ENCODE results near the gene MS4A4A.

MS4A4A gene

GRCh38 chr11:60280412-60280811 is at the start of gene MS4A4A:
MS4A4A (plus strand) TSS chr11:60280666; CDS start chr11:60280676, 10 bp downstream.
- no peak within 1 kb of the TSS for H3K9ac ChIP-seq (ENCODE audit: low read length in 2 of 2)
- no peak within 1 kb of the TSS for H3K4me3 ChIP-seq (ENCODE audit: low read length in 2 of 2)
- no peaks in the 10 kb centered on the region for H3K27me3 ChIP-seq (ENCODE audit: control insufficient read depth in 1 of 2, insufficient read depth in 2 of 2, low read length in 2 of 2)
- no peaks in the 10 kb centered on the region for H3K4me1 ChIP-seq (ENCODE audit: control insufficient read depth, insufficient read depth, low read length)
- no peaks in the 10 kb centered on the region for H3K36me3 ChIP-seq (ENCODE audit: control insufficient read depth in 2 of 2, insufficient read depth in 2 of 2, low read length in 2 of 2)
- no peak within 1 kb of the TSS for H3K27ac ChIP-seq (ENCODE audit: low read length)
- no peaks in the 10 kb centered on the region for H3K9me3 ChIP-seq (ENCODE audit: control insufficient read depth in 2 of 2, low read length in 2 of 2)

DNA sequence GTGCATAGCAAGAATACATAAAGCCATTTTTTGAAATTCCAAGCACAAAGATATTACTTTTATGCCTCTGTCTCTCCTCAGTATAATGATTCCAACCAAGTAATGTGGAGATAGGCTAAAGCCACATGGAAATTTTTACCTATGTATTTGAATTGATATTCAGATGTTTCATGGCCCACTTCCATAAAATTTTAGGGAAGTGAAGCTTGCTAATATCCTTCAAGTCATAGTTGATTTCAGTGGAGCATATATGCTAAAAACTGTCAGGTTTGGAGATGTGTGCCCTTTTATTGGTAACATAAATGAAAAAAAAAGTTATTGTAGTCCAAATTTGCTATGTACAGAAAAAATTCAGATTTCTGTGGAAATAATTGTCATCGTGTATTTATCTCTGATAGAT is 49.8 kb upstream of the MS4A4A start:
- H3K9ac ChIP-seq (ENCODE audit: low read length in 2 of 2): no peak overlapping the region
- no peaks in the 10 kb centered on the region for H3K36me3 ChIP-seq (ENCODE audit: control insufficient read depth in 2 of 2, insufficient read depth in 2 of 2, low read length in 2 of 2)
- no peaks in the 10 kb centered on the region for H3K9me3 ChIP-seq (ENCODE audit: control insufficient read depth in 2 of 2, low read length in 2 of 2)
- no peaks in the 10 kb centered on the region for H3K4me1 ChIP-seq (ENCODE audit: control insufficient read depth, insufficient read depth, low read length)
- H3K27ac ChIP-seq (ENCODE audit: low read length): no peak overlapping the region
- H3K27me3 ChIP-seq (ENCODE audit: control insufficient read depth in 1 of 2, insufficient read depth in 2 of 2, low read length in 2 of 2): no peaks in the 10 kb centered on the region
- H3K4me3 ChIP-seq (ENCODE audit: low read length in 2 of 2): no peak overlapping the region

DNA sequence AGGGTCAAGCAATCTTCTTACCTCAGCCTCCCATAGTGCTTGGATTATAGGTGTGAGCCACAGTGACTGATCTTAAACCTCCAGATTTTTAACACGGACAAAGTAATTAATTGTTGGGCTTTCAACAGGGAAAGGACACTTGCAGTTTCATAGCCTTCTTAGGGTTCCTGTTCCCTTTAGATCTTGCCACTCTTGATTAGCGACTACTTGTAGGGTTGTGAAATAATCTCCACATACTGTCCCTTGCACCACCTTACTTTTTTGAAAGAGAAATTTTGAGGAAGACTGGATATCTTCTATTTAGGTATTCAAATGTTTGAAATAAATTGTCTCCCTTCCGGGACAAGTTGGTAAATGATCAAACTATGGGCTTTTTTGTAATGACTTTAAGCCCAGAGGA is 45.1 kb upstream of the MS4A4A start:
- no peak overlapping the region for H3K4me3 ChIP-seq (ENCODE audit: low read length in 2 of 2)
- H3K4me1 ChIP-seq (ENCODE audit: control insufficient read depth, insufficient read depth, low read length): no peaks in the 10 kb centered on the region
- H3K27me3 ChIP-seq (ENCODE audit: control insufficient read depth in 1 of 2, insufficient read depth in 2 of 2, low read length in 2 of 2): no peaks in the 10 kb centered on the region
- no peak overlapping the region for H3K9ac ChIP-seq (ENCODE audit: low read length in 2 of 2)
- H3K27ac ChIP-seq (ENCODE audit: low read length): no peak overlapping the region
- no peaks in the 10 kb centered on the region for H3K36me3 ChIP-seq (ENCODE audit: control insufficient read depth in 2 of 2, insufficient read depth in 2 of 2, low read length in 2 of 2)
- no peaks in the 10 kb centered on the region for H3K9me3 ChIP-seq (ENCODE audit: control insufficient read depth in 2 of 2, low read length in 2 of 2)

- Histone ChIP-seq H3K4me3 (ENCODE audit: low read length in 2 of 2) (no peak overlapping the region), H3K36me3 (ENCODE audit: control insufficient read depth in 2 of 2, insufficient read depth in 2 of 2, low read length in 2 of 2) (no peaks in the 10 kb centered on the region), H3K27ac (ENCODE audit: low read length) (no peak overlapping the region), H3K4me1 (ENCODE audit: control insufficient read depth, insufficient read depth, low read length) (no peaks in the 10 kb centered on the region), H3K9me3 (ENCODE audit: control insufficient read depth in 2 of 2, low read length in 2 of 2) (no peaks in the 10 kb centered on the region), H3K27me3 (ENCODE audit: control insufficient read depth in 1 of 2, insufficient read depth in 2 of 2, low read length in 2 of 2) (no peaks in the 10 kb centered on the region), H3K9ac (ENCODE audit: low read length in 2 of 2) (no peak overlapping the region)
Observed at GRCh38 chr11:60240662-60241061, 39.8 kb upstream of the MS4A4A start.

- Histone ChIP-seq H3K4me1 (ENCODE audit: control insufficient read depth, insufficient read depth, low read length) (no peaks in the 10 kb centered on the region), H3K9me3 (ENCODE audit: control insufficient read depth in 2 of 2, low read length in 2 of 2) (no peaks in the 10 kb centered on the region), H3K4me3 (ENCODE audit: low read length in 2 of 2) (no peak overlapping the region), H3K27me3 (ENCODE audit: control insufficient read depth in 1 of 2, insufficient read depth in 2 of 2, low read length in 2 of 2) (no peaks in the 10 kb centered on the region), H3K36me3 (ENCODE audit: control insufficient read depth in 2 of 2, insufficient read depth in 2 of 2, low read length in 2 of 2) (no peaks in the 10 kb centered on the region), H3K9ac (ENCODE audit: low read length in 2 of 2) (no peak overlapping the region), H3K27ac (ENCODE audit: low read length) (no peak overlapping the region)
Observed at GRCh38 chr11:60241786-60242185, 38.7 kb upstream of the MS4A4A start.

DNA sequence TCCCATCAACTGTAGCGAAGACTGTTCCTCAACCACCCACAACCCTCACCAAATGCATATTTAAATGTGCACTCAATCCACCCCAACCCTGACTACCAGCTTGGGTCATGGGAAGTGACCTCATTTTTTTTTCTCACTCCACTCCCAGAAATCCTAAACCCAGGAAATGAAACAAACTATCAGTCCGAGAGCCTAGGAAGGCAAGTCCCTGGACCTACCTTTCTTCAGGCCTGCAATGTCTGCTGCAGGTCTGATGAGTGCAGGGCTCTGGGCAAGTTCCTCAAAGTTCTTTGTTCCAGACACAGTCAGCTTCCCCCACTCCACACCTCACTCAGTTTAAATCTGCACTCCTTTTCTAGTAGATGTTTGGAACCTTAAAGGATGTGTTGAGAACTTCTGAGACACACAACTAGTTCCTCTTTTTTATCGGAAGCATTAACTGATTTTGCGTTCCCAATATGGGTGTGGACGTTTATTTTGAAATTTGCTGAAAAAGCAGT is 37.7 kb upstream of the MS4A4A start, which contains the start of gene MS4A4E:
TSS of gene MS4A4E (minus strand) at position 398 of the 500 bp plus-strand sequence. CDS start 13,082 bp downstream, outside the sequence.
- Histone ChIP-seq H3K4me3 (ENCODE audit: low read length in 2 of 2) (no peak within 1 kb of the TSS), H3K27ac (ENCODE audit: low read length) (no peak within 1 kb of the TSS), H3K4me1 (ENCODE audit: control insufficient read depth, insufficient read depth, low read length) (no peaks in the 10 kb centered on the region), H3K9me3 (ENCODE audit: control insufficient read depth in 2 of 2, low read length in 2 of 2) (no peaks in the 10 kb centered on the region), H3K36me3 (ENCODE audit: control insufficient read depth in 2 of 2, insufficient read depth in 2 of 2, low read length in 2 of 2) (no peaks in the 10 kb centered on the region), H3K9ac (ENCODE audit: low read length in 2 of 2) (no peak within 1 kb of the TSS), H3K27me3 (ENCODE audit: control insufficient read depth in 1 of 2, insufficient read depth in 2 of 2, low read length in 2 of 2) (no peaks in the 10 kb centered on the region)

- Histone ChIP-seq H3K4me1 (ENCODE audit: control insufficient read depth, insufficient read depth, low read length) (no peaks in the 10 kb centered on the region), H3K4me3 (ENCODE audit: low read length in 2 of 2) (no peak overlapping the region), H3K27ac (ENCODE audit: low read length) (no peak overlapping the region), H3K9ac (ENCODE audit: low read length in 2 of 2) (no peak overlapping the region), H3K36me3 (ENCODE audit: control insufficient read depth in 2 of 2, insufficient read depth in 2 of 2, low read length in 2 of 2) (peaks cover 0 to 2% of the 10 kb centered on the region in 2 donors), H3K9me3 (ENCODE audit: control insufficient read depth in 2 of 2, low read length in 2 of 2) (no peaks in the 10 kb centered on the region), H3K27me3 (ENCODE audit: control insufficient read depth in 1 of 2, insufficient read depth in 2 of 2, low read length in 2 of 2) (no peaks in the 10 kb centered on the region)
Observed at GRCh38 chr11:60251485-60252212, 28.8 kb upstream of the MS4A4A start.

DNA sequence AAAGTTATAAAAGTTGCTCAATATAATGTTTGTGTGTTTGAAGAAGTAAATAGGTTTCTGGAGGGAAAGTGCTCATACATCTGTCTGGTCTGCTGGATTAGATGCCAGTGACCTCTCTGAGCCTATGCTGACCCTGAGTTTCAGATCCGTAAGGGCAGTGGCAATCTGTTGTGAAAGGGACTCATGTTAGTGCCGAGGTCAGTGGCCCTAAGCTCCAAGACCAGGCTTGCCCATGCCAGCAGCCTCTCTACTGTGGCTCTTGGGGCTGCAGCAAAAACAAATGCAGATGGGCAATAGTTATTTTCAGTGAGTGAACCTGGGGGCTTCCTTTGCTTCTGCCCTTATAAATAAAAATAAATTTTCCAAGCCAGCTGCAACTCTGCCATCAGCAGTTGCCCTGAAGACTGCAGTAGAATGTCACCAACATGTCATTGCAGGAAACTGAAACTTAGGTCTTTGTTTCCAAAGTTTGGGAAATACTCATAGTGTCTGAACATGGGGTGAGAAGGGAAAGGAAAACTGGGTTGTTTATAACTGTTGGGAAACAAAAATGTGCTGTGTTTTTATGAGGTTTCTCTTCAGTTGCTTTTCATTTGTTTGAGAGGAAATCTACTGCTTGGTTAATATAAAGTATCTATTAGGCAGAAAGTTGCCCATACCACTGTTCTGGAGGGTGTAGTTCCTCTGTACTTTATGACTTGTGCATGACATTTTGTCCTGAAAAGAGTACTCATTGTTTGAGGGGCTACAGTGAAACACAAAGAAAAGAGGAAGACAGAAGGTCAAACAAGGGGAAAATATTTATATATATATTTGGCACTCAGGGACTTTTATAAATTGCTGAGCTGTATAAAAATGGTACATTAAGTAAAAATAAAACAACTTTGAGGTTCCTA is 28.0 kb upstream of the MS4A4A start:
- Histone ChIP-seq H3K4me3 (ENCODE audit: low read length in 2 of 2) (no peak overlapping the region), H3K9ac (ENCODE audit: low read length in 2 of 2) (no peak overlapping the region), H3K36me3 (ENCODE audit: control insufficient read depth in 2 of 2, insufficient read depth in 2 of 2, low read length in 2 of 2) (peaks cover 0 to 2% of the 10 kb centered on the region in 2 donors), H3K9me3 (ENCODE audit: control insufficient read depth in 2 of 2, low read length in 2 of 2) (no peaks in the 10 kb centered on the region), H3K27me3 (ENCODE audit: control insufficient read depth in 1 of 2, insufficient read depth in 2 of 2, low read length in 2 of 2) (no peaks in the 10 kb centered on the region), H3K4me1 (ENCODE audit: control insufficient read depth, insufficient read depth, low read length) (no peaks in the 10 kb centered on the region), H3K27ac (ENCODE audit: low read length) (no peak overlapping the region)

DNA sequence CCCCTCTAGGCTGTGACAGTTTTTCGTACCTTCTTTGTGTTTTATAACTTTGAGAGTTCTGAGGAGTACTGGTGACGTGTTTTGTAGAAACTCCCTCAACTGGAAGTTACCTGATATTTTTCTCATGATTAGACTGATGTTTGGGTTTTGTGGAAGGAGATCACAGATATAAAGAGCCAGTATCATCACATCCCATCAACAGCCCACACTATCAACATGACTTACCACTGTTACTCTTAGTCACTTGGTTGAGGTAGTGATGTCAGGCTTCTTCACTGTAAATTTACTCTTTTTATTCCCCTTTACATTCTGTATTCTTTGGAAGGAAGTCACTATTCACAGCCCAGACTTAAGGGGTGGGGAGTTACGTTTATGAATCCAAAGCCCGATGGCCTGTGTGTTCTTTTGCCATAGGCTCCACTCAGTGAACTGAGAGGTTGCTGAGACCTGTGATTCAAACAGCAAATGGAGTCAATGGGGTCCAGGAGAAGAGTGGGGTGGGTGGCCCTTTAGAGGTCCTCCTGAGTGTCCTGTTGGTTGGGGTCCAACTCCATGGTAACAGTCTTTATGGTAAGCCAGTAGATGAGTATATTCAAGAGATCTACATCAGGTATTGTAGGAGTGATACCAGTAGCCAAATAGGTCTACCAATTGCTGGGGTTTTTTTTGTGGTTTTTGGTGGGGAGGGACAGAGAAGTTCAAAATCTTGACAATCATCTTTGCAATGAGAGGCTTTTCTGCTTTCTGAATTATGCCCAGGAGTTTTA is 22.3 kb upstream of the MS4A4A start:
- Histone ChIP-seq H3K9ac (ENCODE audit: low read length in 2 of 2) (no peak overlapping the region), H3K4me1 (ENCODE audit: control insufficient read depth, insufficient read depth, low read length) (no peaks in the 10 kb centered on the region), H3K27ac (ENCODE audit: low read length) (no peak overlapping the region), H3K9me3 (ENCODE audit: control insufficient read depth in 2 of 2, low read length in 2 of 2) (no peaks in the 10 kb centered on the region), H3K36me3 (ENCODE audit: control insufficient read depth in 2 of 2, insufficient read depth in 2 of 2, low read length in 2 of 2) (peaks cover 0 to 2% of the 10 kb centered on the region in 2 donors), H3K4me3 (ENCODE audit: low read length in 2 of 2) (no peak overlapping the region), H3K27me3 (ENCODE audit: control insufficient read depth in 1 of 2, insufficient read depth in 2 of 2, low read length in 2 of 2) (no peaks in the 10 kb centered on the region)

DNA sequence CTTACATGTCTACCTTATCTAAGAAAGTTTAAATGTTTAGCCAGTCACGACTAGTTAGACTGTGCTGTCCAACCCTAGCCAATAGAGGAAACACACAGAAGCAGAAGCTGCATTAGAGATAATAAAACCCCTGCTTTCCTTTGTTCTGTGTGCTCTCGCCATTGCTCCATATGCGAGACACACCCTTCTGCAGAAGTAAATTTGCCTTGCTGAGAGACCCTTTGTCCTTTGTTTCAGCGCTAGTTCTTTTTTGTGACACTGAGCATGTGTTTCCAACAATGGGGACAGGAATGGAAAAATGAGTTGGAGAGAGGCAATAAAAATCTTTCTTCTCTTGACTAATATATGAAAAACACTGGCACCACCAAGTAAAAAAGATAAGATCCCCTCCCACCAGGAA is 19.5 kb upstream of the MS4A4A start:
- Histone ChIP-seq H3K4me1 (ENCODE audit: control insufficient read depth, insufficient read depth, low read length) (no peaks in the 10 kb centered on the region), H3K27ac (ENCODE audit: low read length) (no peak overlapping the region), H3K9me3 (ENCODE audit: control insufficient read depth in 2 of 2, low read length in 2 of 2) (no peaks in the 10 kb centered on the region), H3K4me3 (ENCODE audit: low read length in 2 of 2) (no peak overlapping the region), H3K9ac (ENCODE audit: low read length in 2 of 2) (no peak overlapping the region), H3K36me3 (ENCODE audit: control insufficient read depth in 2 of 2, insufficient read depth in 2 of 2, low read length in 2 of 2) (no peaks in the 10 kb centered on the region), H3K27me3 (ENCODE audit: control insufficient read depth in 1 of 2, insufficient read depth in 2 of 2, low read length in 2 of 2) (no peaks in the 10 kb centered on the region)
